Mammary epithelial cell (primary cell): ENCODE results near the gene LIX1.

Source experiments
- EZH2 ChIP-seq: IDR thresholded peaks from 2 replicates; pipeline ENCODE4 v1.6.1; 2012; ENCODE audit warnings: low read length, inconsistent platforms, borderline replicate concordance
- TF ChIP-seq, protein P1 (sequence below), 2 donors: IDR thresholded peaks in 1 of 2; conservative IDR thresholded peaks in 1 of 2; 2 replicates each; pipeline ENCODE4 v1.5.1; 2011 to 2012; ENCODE audit warnings: inconsistent platforms in 2 of 2, low read length in 2 of 2, mild to moderate bottlenecking in 2 of 2, control low read depth in 1 of 2, low read depth in 1 of 2; ENCODE audit not compliant: insufficient read depth in 1 of 2; ENCODE audit errors: extremely low read depth in 1 of 2

DNA sequence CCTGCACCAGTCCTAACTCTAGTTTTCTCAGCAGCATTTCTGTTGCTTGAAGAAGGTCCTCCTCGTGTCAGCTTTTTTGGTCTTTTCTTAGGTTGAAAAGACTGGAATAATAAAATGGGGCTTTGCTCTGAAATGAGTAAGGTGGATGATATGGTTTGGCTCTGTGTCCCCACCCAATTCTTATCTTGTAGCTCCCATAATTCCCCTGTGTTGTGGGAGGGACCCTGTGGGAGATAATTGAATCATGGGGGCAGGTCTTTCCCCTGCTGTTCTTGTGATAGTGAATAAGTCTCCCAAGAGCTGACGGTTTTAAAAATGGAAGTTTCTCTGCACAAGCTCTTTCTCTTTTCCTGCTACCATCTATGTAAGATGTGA lies 53.6 kb downstream of the LIX1 start:
- TF ChIP-seq, protein P1, sequence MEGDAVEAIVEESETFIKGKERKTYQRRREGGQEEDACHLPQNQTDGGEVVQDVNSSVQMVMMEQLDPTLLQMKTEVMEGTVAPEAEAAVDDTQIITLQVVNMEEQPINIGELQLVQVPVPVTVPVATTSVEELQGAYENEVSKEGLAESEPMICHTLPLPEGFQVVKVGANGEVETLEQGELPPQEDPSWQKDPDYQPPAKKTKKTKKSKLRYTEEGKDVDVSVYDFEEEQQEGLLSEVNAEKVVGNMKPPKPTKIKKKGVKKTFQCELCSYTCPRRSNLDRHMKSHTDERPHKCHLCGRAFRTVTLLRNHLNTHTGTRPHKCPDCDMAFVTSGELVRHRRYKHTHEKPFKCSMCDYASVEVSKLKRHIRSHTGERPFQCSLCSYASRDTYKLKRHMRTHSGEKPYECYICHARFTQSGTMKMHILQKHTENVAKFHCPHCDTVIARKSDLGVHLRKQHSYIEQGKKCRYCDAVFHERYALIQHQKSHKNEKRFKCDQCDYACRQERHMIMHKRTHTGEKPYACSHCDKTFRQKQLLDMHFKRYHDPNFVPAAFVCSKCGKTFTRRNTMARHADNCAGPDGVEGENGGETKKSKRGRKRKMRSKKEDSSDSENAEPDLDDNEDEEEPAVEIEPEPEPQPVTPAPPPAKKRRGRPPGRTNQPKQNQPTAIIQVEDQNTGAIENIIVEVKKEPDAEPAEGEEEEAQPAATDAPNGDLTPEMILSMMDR (conservative IDR thresholded peaks at IDR 0.05 in 1 of 2, IDR thresholded peaks at IDR 0.05 in 1 of 2; ENCODE audit: extremely low read depth in 1 of 2, insufficient read depth in 1 of 2, low read depth in 1 of 2, low read length in 2 of 2) = no peak
- no peak for TF ChIP-seq EZH2
